Endometrial microvascular endothelial cells (primary cell): ENCODE results near the gene MAPK9. TPM values are rescaled to one million over a fixed set of nuclear protein-coding genes. Genes with fewer than 3 reads are reported as not detected.
"Not testable (repeated sequence)": the region's sequence is repeated elsewhere in the genome, so short reads cannot be mapped to it uniquely, and the experiment has no call there.

Source experiments
- in situ Hi-C: cut with HindIII; loops from 2 replicates; pipeline ENCODE4 v1.10.0; 2017; ENCODE audit warnings: low sequenced_read_pairs, low pct_unique_long_range_greater_than_20kb; ENCODE audit errors: inconsistent ontology term
- total RNA-seq: library from RNA; depleted of rRNA; stranded (reverse); fragments of >200 nt; gene quantifications from one replicate; pipeline ENCODE4 v1.2.3, GENCODE V29; 2015; ENCODE audit errors: inconsistent ontology term

MAPK9 gene
- total RNA-seq, 1 donor from 2014 or later, result 26.7 TPM

DNA sequence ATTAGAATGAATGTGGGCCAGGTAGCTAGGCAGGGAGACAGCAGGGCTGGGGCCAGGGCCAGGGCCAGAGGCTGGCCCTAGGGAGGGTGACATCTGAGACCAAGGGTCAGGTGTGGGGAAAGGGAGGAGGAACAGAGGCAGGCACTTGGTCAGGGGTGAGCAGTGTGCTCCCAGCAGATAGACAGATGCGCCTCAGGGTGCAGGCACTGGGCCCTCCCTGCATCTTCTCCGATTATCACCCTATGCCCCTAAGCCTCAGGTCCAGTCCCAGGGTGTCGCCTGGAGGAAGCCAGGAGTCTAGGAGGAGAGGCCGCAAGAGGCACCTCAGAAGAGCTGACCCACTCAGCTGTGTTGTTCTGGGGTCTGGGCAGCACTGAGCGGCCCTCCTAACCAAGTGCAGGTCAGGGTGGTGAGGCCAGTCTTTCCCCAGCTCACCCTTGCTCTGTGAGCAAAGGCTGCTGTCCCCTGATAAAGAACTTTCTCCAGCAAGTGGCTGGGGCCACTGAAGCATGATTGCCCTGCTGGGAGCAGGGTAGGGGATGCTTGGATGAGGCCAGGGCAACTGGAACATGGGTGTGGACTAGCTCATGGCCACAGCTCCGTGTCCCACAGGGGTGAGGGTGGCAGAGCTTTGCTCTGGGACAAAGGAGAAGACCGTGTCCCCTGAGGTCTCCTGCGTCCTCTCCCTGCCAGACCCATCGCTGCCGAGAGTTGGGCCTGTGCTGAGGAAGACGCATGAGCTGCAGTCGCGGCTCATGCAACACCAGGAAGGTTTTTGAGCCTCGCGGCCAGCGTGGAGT is 80.7 kb downstream of the MAPK9 start:
- in situ Hi-C loops, result no loop called here

DNA sequence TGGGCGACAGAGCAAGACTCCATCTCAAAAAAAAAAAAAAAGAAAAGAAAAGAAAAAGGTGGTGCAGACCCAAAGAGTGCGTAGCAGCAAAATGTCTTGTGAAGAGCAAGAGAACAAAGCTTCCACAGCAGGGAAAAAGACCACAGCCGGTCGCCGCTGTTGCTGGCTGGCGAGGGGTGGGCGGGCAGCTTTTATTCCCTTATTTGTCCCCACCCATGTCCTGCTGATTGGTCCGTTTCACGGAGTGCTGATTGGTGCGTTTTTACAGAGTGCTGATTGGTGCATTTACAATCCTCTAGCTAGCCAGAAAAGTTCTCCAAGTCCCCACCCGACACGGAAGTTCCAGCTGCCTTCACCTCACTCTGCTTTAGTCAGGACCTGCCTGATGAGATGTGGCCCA is 81.8 kb downstream of the MAPK9 start:
- in situ Hi-C loops, result not testable (repeated sequence)

- in situ Hi-C loops, result no loop called here
These were observed 82.7 kb downstream of the MAPK9 start, which contains the start of gene RASGEF1C for GRCh38 chr5:180209137-180209581. RASGEF1C (minus strand) TSS chr5:180209211; CDS start chr5:180138052, 71,159 bp downstream.

- in situ Hi-C loops, result no loop called here
These were observed 83.3 kb downstream of the MAPK9 start for GRCh38 chr5:180208435-180209081.

DNA sequence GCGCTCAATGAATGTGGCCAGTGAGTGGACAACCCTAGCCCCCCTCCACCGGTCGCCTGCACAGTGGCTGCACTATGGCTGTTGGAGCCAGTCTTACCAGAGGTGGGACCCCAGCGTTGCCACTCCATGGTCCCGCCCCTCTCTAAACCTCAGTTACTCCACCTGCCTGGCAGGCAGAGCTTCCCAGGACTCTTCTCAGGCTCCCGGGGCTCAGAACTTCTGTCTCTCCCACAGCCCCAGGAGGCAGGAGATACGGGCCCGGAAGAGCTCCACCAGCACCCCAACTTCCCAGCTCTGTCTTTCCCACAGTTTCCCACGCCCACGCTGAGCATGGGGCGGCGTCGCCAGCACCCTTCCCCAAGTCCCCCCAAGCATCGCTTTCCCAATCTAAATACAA is 83.8 kb downstream of the MAPK9 start:
- in situ Hi-C loops, result no loop called here

GRCh38 chr5:180207593-180207992 is 84.3 kb downstream of the MAPK9 start:
- in situ Hi-C loops, result no loop called here

- in situ Hi-C loops, result no loop called here
These were observed 84.9 kb downstream of the MAPK9 start for GRCh38 chr5:180206993-180207392.

- in situ Hi-C loops, result no loop called here
These were observed 86.0 kb downstream of the MAPK9 start for GRCh38 chr5:180205916-180206315.

- in situ Hi-C loops, result no loop called here
These were observed 87.5 kb downstream of the MAPK9 start for GRCh38 chr5:180204276-180204819.

GRCh38 chr5:180202939-180203573 is 88.8 kb downstream of the MAPK9 start:
- in situ Hi-C loops, result no loop called here

GRCh38 chr5:180201051-180201987 is 90.6 kb downstream of the MAPK9 start:
- in situ Hi-C loops, result no loop called here

GRCh38 chr5:180199390-180199789 is 92.5 kb downstream of the MAPK9 start:
- in situ Hi-C loops, result no loop called here

GRCh38 chr5:180198208-180198607 is 93.7 kb downstream of the MAPK9 start:
- in situ Hi-C loops, result no loop called here

- in situ Hi-C loops, result no loop called here
These were observed 94.7 kb downstream of the MAPK9 start for GRCh38 chr5:180197016-180197702.

- in situ Hi-C loops, result no loop called here
These were observed 97.2 kb downstream of the MAPK9 start for GRCh38 chr5:180194410-180195345.

- in situ Hi-C loops, result no loop called here
These were observed 98.0 kb downstream of the MAPK9 start for GRCh38 chr5:180193749-180194375.

DNA sequence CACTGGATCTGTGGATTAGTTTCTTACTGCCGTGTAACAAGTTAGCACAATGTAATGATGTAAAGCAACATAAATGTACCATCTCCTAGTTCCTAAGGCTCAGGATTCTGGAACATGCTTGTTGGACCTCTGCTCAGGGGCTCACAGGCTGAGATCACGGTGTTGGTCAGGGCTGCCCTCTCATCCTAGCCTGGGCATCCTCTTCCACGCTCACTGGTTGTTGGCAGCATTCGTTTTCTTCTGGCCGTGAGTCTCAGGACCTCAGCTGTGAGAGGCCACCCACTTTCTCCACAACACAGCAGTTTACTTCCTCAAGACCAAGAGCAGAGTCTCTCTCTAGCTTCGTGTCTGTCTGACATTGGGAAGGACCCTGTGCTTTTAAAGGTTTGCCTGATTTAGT is 100.2 kb downstream of the MAPK9 start:
- in situ Hi-C loops, result no loop called here
